ENCODE data around the gene PALS2. TPM values are rescaled to one million over a fixed set of nuclear protein-coding genes. Genes with fewer than 3 reads are reported as not detected.

PALS2 gene
- total and polyA plus RNA-seq, 9 of the 15 experiments (the other 6 are each of a cell fraction or from before 2014, with no cell fraction given) = 5.9 to 35.0 (median 17.7) TPM

- in situ Hi-C loops (cut with MboI) (no loop called here), intact Hi-C loops (cut with micrococcal nuclease) (no loop called here)
- peaks cover 6% of the 10 kb centered on the region; the same call in 1 of the 2 replicates for H4K20me1 ChIP-seq (replicated peaks; ENCODE audit: control insufficient read depth, insufficient read depth, low read length)
- H3K9ac ChIP-seq (ENCODE audit: insufficient read depth in 1 of 2, low read depth in 2 of 2, low read length in 2 of 2) = no peak overlapping the region
- peaks cover 11 to 12% of the 10 kb centered on the region in 2 experiments; a peak in 4 of 5 replicates for H3K4me1 ChIP-seq (replicated peaks in 1 of 2; ENCODE audit: control insufficient read depth in 2 of 2, insufficient read depth in 2 of 2, low read length in 2 of 2)
- ATAC-seq = no peak
- H3K27ac ChIP-seq (ENCODE audit: extremely low read depth, low read depth, low read length) = no peak overlapping the region
- BruUV-seq (replicated peaks) = no TSS peak
- CTCF ChIA-PET (ENCODE audit: low intra/inter-chr PET ratio) = no interaction called here
- no peak for FAIRE-seq
- H3K79me2 ChIP-seq (ENCODE audit: control insufficient read depth, insufficient read depth, low read length) = peaks cover 33% of the 10 kb centered on the region
- TF ChIP-seq SMAD2 (IDR thresholded peaks at IDR 0.05; ENCODE audit: low read depth, low read length) (no peak), PTRF (tag; IDR thresholded peaks at IDR 0.05) (no peak), HOMEZ (CRISPR knock-in tag; IDR thresholded peaks at IDR 0.05) (no peak), CCNT2 (IDR thresholded peaks at IDR 0.05; ENCODE audit: borderline replicate concordance, extremely low read depth, insufficient read length, low read depth, low read length) (no peak), ELK3 (CRISPR knock-in tag; IDR thresholded peaks at IDR 0.05) (no peak)
- no peaks in the 10 kb centered on the region for H3K9me3 ChIP-seq (replicated peaks; ENCODE audit: control insufficient read depth, insufficient read depth, low read depth, low read length)
- no peak for DNase-seq (ENCODE audit: extremely low read depth in 1 of 4, low spot score in 3 of 4)
- WGBS (ENCODE audit: insufficient coverage, low coverage, missing lambda C conversion rate) = 12% methylated on average over 4 of the region's 4 CpGs
- H2AFZ ChIP-seq (ENCODE audit: low read depth, low read length) = 0 out of 2 replicates have a peak overlapping the region, but pooled peaks have one; percentile 90
- no peaks in the 10 kb centered on the region for H3K9me1 ChIP-seq (ENCODE audit: control insufficient read depth, insufficient read depth, low read length)
- no peak overlapping the region for H3K4me2 ChIP-seq (ENCODE audit: insufficient read depth, low read length)
- POLR2A ChIA-PET = no interaction called here
- H3K36me3 ChIP-seq (ENCODE audit: control insufficient read depth, insufficient read depth, low read length) = no peaks in the 10 kb centered on the region
- no peak overlapping the region for H3K4me3 ChIP-seq
- H3K27me3 ChIP-seq (ENCODE audit: control insufficient read depth in 2 of 2, insufficient read depth in 2 of 2, low read length in 2 of 2) = peaks cover 2 to 6% of the 10 kb centered on the region in 2 experiments; a peak in 3 of 5 replicates
Measured at GRCh38 chr7:24572016-24572392, 1.2 kb upstream of the PALS2 start.
